GM19324 (cell line): ENCODE measurements around the gene SNTG2.
"Not testable (repeated sequence)": the region's sequence is repeated elsewhere in the genome, so short reads cannot be mapped to it uniquely, and the experiment has no call there.

ENCODE experiments used
- ATAC-seq: cut with Tn5 transposase; IDR thresholded peaks from one replicate; pipeline ENCODE4 v1.9.1; 2021; ENCODE audit warnings: mild to moderate bottlenecking, moderate library complexity; ENCODE audit not compliant: unreplicated experiment, low FRiP score

The SNTG2 gene

DNA sequence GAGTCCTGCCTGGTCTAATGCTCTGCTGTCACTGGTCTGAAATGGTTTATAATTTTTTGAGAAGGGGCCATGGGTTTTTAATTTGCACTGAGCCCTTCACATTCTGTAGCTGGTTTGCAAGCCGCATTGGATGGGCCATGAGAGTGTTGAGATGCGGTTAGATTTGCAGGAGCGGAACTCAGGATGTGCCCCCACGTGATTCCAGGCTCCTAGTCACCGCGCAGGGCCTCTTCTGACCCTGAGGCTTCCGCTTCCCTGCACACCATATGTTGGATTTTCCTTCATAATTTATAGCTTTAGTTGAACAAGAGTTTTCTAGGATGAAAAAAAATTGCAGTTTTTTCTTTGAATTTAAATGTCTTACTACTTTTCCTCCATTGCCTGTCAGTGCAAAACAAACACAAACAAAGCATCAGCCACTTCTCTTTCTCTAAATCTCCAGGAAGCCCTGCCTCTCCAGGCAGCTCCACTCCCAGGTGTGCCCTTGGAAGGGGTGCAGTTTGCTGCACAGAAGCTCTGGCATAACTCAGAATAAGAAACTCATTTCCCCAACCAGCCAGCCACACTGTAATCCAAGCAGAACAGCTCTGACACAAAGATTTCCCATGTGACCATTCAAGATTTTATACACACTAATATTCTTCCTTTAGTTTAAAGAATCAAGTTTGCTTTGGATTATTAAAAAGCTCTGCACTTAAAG is 444.2 kb downstream of the SNTG2 start:
- no peak for ATAC-seq

DNA sequence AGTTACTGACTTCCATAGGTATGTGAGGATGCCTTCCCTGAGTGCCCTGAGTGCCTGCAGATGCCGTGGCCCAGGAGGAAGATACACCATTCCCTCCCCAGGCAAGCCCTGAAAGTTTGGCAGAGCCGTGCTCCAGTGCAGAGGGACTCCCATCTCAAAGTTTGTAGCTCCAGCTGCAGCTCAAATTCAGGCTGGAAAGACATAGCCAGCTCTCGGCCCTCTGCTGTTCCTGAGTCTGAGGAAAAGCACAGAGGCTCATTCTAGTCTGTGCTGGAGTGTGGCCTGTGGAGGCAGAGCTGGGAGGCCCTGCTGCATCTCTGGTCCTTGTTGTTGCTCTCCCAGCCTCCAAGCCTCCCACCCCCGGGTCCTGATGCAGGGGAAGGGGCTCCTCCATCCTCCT is 446.7 kb downstream of the SNTG2 start:
- ATAC-seq = no peak

DNA sequence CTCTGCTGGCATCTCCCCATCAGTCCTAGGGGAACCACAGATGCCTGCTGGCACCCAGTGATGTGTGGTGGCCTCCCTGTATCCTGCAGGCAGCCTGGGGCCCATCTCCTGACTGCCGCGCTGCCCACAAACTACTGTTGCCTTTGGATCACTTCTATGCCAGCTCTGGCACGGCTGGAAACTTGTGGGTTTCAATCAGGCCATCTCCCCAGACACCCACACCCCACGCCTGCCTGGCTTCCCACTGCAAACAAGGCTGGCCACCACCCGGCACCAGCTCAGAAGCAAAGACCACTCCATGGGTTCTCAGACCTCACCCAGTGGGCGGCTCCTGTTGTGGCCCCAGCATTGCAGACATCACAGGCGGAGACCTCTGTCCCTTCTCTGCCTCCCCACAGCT is 447.5 kb downstream of the SNTG2 start:
- no peak for ATAC-seq

DNA sequence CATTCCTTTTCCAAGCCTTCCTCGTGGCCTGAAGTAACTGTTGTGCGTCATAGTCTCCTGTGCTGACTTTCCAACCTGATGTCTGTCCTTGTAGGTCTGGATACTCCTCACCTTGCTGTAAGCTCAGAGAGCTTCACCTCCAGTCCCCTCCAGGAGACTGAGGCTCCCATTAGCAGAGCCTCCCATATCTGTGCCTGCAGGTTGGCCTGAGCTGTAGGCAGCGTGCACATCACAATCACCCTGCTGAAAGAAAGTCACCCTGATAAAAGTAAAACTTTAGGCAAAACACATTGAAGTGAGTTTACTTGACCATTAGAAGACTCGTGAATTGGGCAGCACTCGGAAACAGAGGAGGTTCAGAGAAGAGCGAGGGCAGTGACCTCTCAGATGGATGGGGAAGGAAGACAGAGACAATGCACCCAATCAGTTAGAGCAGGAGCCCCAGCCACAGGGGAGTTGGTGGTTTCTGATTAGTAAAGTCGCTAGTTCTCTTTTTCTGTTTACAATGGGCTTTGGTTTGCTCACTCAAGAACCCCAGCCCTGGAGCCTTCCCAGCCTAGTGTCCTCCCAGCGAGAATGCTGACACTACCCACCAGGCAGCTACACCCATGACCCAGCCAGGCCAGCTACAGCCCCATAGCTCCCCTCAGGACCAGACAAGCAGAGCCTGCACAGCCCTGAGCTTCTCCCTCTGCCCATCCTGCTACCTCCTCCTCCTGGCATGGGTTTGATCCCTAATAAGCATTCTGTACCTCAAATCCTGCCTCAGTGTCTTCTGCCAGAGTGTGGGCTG is 450.5 kb downstream of the SNTG2 start:
- ATAC-seq = no peak

DNA sequence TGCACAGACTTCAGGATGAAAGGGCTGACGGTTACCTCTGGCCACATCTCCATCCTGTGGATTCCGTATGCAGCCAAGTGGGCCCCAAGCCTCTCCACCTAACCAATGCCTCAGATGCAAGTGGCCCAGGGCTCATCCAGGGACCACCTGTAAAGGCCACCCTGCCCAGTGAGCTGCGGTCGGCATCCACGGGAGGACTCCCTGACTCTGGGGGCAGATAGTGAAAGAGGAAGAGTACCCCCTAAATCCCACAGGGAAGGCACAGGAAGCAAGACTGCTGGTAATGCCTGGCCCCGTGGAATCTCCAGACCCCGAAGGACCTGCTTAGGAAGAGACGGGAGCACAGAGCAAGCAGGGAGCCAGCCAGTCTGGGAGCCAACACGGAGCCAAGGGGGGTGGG is 451.4 kb downstream of the SNTG2 start:
- ATAC-seq = no peak

DNA sequence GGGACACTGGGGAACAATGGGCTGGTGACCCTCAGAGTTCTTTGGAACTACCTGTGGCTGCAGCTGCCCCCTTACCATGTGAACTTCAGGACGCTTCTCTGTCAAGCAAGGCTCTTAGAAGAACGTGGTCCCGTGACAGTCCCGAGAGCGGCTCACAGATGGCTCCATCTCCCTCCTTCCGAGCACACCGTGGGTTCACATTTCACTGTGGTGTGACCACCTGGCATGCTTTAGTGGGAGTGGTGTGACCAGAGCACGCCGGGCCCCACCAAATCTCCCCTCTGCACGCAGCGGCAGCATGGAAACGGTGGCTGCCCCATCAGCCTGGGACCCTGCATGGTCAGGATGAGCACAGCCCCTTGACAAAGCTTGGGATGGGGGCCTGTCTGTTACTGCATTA is 452.9 kb downstream of the SNTG2 start:
- ATAC-seq = no peak

DNA sequence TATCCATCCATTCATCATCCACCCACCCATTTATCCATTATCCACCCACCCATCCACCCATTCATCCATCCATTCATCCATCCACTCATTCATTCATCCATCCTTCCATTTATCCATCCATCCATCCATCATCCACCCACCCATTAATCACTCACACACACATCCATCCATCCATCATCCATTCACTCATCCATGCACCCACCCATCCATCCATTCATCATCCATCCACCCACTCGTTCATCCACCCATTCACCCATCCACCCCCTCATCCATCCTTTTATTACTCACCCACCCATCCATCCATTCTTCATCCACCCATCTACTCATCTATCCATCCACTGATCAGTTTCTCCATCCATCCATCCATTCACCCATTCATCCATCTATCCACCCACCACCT is 454.5 kb downstream of the SNTG2 start:
- no peak for ATAC-seq

DNA sequence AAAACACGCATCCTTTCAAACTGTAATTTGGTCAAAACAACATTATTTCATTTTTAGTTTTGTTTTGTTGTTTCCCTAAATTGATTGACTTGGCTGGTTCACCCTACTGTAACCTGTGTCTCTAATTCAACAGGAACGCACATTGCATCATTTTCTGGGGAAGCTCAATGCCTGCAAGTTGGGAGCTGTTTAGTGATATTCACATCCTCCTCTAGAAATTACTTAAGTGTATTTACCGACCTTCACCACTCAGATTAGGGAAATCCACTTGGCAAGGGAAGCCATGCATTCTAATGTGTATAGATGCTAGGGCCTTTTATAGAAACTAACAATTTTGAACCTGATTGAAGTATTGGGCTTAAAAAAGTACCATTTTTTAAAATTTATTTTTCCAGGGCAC is 455.3 kb downstream of the SNTG2 start:
- ATAC-seq = no peak

DNA sequence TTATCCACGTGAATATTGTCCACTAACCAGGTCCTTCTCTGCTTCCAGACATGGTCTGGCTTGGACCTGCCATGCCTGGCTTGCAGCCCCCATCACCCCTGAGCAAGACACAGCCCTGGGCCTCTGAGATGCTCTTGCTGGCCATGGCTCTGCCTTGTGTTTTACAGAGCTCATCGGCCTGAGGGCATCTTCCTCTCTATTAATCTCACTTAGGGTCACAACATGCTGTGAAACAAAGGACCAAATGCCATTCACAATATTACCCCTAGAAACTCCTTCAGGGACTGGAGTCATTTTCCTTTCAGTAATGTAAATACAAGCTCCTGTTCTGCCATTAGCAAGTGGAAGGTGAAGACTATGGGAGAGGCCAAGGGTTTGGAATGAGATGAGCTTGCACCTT is 455.8 kb downstream of the SNTG2 start:
- no peak for ATAC-seq

DNA sequence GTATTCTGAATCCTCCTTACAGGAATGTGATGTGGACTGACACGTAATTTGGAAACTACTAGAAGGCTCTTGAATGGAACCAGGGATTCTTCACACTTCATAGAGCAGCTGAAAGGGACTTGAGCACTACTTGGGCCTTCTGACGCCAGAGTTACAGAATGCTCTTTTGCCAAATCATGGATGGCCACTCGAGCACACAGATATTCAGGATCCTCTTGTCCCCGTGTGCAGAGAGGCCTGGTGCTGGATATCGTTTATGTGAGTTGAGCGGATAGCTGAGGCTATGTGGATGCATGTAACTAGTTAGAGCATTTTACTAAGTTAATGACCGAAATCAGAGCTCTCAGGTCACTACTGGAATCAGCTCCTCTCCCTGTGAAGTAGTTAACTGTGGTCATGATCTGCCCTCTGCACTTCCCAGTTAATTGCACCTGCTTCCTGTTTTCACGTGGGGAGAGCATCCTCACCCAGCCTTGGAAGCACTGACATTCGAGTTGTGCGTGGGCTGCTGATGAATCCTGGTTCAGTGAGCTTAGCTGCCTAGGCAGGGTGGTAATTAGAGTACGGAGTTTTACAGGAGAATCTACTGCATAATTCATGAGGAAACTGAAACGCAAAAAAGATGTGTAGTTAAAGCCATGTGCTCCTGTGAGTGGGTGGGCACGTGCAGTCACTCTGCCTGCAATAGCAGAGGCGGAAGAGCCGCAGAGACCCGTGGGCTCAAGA is 457.5 kb downstream of the SNTG2 start:
- ATAC-seq = no peak

DNA sequence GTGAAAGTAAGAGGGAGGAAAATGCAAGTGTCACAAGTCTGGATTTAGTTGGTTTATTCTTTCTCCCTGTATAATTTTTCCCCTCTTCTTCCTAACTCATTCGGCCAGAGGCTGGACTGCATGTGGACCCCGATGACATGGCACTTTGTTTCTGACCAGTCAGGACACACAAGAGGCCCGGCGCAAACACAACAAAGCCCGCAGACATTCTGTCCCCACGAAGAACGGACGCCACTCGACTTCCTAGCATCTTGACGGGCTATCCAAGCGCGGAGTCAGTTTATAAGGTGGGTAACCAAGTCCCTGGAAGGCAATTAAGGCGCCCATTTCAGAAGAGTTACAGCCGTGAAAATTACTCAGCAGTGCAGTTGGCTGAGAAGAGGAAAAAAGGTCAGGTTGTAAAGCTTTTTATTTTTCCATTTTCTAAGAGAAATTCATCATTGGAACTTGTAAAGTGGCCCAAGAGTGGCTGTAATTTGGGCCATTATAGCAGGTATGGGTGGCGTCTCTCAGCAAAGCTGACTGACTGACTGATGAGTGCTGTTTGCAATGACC is 462.6 kb downstream of the SNTG2 start, which contains the start of gene TPO:
TPO (plus strand) TSS at position 308 of the 555 bp plus-strand sequence. CDS start 946 bp downstream, outside the sequence.
- no peak for ATAC-seq

DNA sequence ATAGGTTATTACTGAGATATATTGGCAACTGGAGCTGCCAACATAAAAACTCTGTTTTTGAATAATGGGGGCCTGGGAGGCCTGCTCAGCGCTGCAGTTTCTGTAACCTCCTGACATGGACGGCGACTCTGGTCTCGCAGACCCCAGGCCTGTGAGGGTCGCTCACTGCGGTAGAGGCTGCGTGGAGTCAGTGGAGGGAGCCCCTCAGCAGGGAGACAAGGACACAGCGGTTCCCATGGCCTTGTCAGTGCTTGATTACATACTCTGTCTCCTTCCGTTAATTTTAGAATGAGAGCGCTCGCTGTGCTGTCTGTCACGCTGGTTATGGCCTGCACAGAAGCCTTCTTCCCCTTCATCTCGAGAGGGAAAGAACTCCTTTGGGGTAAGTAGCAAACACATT is 463.5 kb downstream of the SNTG2 start:
- no peak for ATAC-seq

DNA sequence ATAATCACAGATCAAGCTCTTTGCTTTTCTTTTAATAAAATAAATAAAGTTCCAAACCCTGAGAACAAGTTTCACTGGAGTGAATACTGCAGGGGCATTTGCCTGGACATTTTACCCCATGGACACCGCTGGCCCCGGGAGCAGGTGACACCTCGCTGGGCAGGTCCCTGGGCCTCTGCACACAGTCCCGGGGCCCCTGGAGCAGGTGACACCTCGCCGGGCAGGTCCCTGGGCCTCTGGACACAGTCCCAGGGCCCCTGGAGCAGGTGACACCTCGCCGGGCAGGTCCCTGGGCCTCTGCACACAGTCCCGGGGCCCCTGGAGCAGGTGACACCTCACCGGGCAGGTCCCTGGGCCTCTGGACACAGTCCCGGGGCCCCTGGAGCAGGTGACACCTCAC is 464.3 kb downstream of the SNTG2 start:
- ATAC-seq = not testable (repeated sequence)

DNA sequence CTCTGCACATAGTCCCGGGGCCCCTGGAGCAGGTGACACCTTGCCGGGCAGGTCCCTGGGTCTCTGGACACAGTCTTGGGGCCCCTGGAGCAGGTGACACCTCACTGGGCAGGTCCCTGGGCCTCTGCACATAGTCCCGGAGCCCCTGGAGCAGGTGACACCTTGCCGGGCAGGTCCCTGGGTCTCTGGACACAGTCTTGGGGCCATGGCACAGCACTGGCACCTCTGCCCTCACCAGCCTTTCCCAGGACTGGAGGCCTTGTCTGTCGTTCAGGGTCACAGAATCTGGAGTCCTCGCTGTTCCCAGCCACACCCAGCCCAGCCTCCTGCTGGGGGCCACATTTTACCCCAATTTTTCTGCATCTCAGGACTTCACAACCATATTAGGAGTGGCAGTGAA is 464.9 kb downstream of the SNTG2 start:
- ATAC-seq = no peak
